ENCODE measurements around the gene TBX1. TPM values are rescaled to one million over a fixed set of nuclear protein-coding genes. Genes with fewer than 3 reads are reported as not detected.

Gene TBX1
- total RNA-seq, 1 experiment from 2014 or later, result 0.08 TPM

DNA sequence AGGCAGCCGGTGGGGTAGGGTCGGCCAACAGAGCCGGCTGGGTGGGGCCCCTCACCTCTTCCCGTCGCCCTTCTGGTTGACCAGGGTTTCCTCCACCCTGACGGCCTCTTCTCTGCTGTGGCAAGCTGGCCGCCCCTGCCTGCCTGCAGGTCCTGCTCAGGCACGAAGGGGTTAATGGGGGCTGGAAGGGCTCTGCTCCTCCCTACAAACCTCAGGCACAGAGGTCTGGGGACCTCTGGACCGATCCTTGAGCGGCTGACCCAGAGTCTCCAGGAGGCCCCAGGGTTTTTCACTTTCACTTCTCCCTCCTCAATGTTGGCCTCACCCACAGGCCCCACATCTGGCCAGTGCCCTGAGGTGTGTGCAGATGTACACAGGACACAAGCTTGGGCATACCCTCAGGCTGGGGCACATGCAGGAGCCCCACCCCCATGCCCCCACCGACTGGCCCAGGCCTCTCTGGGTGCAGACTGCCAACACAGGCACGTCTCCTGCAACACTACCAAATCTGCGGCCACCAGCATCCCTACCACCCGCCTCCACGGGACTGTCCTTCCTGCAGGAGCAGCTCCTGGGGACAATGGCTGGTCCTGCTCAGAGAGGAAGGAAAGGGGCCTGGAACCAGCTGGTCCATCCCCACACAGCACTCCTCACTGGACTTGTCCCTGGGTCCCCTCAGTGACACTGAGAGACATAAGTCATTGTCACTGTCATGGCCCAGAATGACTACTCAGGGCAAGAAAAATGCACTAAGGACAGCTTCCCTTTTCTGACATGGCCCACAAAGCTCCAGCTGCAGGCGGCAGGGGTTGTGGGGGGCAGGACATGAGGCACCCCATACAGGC is 3.2 kb upstream of the TBX1 start:
- DNase-seq (ENCODE audit: low read depth, low spot score), result no peak
- in situ Hi-C loops (cut with HindIII; ENCODE audit: low pct_unique_long_range_greater_than_20kb, low sequenced_read_pairs), result loop anchor here (10.0 kb wide), 1 partner anchor 77 kb away; no protein-coding TSS in a partner anchor

- no peak for DNase-seq (ENCODE audit: low read depth, low spot score)
- in situ Hi-C loops (cut with HindIII; ENCODE audit: low pct_unique_long_range_greater_than_20kb, low sequenced_read_pairs), result loop anchor here (10.0 kb wide), 1 partner anchor 77 kb away; no protein-coding TSS in a partner anchor
These were observed 2.3 kb upstream of the TBX1 start for GRCh38 chr22:19757985-19758895.

- in situ Hi-C loops (cut with HindIII; ENCODE audit: low pct_unique_long_range_greater_than_20kb, low sequenced_read_pairs), result loop anchor here (10.0 kb wide), 1 partner anchor 76 kb away; no protein-coding TSS in a partner anchor
- DNase-seq (ENCODE audit: low read depth, low spot score), result no peak
These were observed 1.6 kb upstream of the TBX1 start for GRCh38 chr22:19758896-19759426.

- DNase-seq (ENCODE audit: low read depth, low spot score), result no peak
- in situ Hi-C loops (cut with HindIII; ENCODE audit: low pct_unique_long_range_greater_than_20kb, low sequenced_read_pairs), result loop anchor here (10.0 kb wide), 1 partner anchor 75 kb away; no protein-coding TSS in a partner anchor
These were observed 1.0 kb upstream of the TBX1 start for GRCh38 chr22:19759427-19760057.

DNA sequence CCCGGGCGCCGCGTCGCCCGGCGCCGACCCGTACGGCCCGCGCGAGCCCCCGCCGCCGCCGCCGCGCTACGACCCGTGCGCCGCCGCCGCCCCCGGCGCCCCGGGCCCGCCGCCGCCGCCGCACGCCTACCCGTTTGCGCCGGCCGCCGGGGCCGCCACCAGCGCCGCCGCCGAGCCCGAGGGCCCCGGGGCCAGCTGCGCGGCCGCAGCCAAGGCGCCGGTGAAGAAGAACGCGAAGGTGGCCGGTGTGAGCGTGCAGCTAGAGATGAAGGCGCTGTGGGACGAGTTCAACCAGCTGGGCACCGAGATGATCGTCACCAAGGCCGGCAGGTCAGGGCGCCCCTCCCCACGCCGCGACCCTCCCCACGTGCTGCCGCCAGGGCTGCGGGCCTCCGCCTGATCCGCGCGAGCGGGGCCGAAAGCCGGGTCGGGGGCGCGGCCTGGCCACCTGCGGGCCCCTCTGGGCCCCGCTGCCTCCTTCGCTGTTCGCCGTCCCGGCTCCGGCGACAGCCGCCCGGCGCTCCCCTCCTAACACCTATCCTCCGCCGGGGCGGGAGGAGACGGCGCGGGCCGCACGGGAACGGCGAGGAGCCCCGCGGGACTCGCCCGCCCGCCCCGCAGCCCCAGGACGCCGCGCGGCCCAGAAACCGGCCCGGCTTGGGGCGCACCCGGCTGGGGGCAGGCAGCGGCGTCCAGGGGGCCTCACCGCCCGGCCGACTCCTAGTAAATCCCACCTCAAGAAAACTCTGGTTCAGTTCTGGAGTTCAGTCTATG is 560 bp downstream of the TBX1 start:
- no peak for DNase-seq (ENCODE audit: low read depth, low spot score)
- in situ Hi-C loops (cut with HindIII; ENCODE audit: low pct_unique_long_range_greater_than_20kb, low sequenced_read_pairs), result no loop called here

DNA sequence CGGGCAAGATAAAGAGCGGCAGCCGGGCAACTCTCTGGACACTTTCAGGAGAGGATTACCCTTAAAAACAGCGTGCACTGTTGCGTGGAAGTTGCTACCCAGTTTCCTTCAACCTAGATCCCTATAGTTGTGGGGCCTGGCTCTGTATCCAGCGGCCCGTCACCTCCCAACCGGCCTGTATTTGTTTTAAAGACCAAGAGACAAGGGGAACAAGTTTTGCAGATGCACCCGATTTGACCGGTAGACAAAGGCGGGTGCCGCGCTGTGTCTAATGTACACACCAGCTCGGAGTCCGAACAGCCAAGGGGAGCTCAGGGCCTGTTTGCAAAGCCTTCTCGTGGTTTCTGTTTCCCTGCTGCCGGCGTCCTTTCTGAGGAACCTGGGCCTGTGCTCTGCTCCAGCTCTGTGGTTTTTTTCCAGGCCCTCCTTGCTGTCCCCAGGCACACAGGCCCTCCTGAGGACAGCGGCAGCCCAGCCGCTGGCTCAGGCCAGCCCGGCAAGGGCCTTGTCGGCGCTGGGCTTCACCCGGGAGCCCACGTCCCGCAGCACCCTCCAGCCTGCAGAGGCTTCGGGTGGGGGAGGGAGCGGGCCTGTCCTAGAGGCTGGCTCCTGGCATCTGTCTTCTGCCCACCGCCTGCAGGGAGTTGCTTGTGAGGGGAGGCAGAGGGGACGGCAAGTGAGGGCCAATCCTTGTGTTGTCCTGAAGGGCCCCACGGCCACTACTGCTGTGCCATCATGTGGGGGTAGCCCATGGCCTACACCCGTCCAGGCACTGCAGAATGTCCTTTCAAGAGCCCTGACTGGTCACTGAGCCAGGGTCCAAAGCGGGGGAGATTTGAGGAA is 1.4 kb downstream of the TBX1 start:
- in situ Hi-C loops (cut with HindIII; ENCODE audit: low pct_unique_long_range_greater_than_20kb, low sequenced_read_pairs), result no loop called here
- DNase-seq (ENCODE audit: low read depth, low spot score), result no peak

DNA sequence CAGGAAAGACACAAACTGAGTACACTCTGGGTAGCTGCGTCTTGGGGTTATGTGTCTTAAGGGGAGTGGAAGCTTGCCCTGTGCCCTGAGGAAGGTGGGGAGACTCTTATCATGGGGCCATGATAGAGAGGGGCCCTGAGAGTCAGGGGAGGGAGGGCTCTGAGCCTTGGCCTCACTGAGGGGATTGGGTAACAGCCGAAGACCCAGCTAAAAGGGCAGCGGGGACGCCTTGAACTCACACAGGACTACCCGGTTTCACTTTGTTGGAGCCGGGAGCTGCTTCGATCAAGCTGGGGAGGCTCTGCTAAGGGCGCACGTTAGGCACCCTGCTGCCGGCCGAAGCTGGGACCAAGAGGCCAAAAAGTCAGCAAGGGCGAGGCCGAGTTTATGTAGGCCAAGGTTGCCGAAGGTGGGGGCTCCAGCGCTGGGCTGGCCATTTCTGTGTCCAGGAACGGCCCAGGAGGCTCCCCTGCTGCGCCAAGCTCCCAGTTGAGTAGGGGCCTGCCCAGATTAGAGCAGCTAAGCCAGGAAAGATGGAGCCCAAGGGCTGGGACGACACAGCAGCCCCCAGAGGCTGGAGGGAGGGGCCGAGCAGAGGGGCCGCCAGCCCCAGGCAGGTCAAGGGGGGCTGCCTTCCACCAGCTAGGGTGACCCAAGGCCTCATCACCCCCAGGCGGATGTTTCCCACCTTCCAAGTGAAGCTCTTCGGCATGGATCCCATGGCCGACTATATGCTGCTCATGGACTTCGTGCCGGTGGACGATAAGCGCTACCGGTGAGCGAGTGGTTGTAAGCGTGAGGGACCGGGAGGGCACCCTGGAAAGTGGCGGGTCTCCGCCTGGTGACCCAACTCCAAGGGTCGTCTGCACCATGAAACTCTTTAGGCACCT is 2.2 kb downstream of the TBX1 start:
- in situ Hi-C loops (cut with HindIII; ENCODE audit: low pct_unique_long_range_greater_than_20kb, low sequenced_read_pairs), result no loop called here
- no peak for DNase-seq (ENCODE audit: low read depth, low spot score)

GRCh38 chr22:19763458-19764298 is 3.1 kb downstream of the TBX1 start:
- in situ Hi-C loops (cut with HindIII; ENCODE audit: low pct_unique_long_range_greater_than_20kb, low sequenced_read_pairs), result no loop called here
- no peak for DNase-seq (ENCODE audit: low read depth, low spot score)

DNA sequence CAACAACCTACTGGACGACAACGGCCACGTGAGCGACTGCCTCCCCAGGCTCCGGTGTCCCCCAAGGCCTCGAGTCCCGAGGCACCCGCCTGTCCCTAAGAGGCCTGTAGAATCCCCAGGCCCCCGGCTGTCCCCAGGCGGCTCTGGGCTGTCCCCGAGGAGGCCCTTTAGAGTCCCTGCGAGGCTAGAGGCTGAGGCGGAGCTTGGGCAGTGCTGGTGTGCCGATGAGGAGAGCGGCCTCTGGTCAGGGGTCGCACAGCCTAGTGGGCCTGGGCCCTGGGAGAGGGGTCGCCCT is 3.7 kb downstream of the TBX1 start:
- in situ Hi-C loops (cut with HindIII; ENCODE audit: low pct_unique_long_range_greater_than_20kb, low sequenced_read_pairs), result no loop called here
- DNase-seq (ENCODE audit: low read depth, low spot score), result no peak

DNA sequence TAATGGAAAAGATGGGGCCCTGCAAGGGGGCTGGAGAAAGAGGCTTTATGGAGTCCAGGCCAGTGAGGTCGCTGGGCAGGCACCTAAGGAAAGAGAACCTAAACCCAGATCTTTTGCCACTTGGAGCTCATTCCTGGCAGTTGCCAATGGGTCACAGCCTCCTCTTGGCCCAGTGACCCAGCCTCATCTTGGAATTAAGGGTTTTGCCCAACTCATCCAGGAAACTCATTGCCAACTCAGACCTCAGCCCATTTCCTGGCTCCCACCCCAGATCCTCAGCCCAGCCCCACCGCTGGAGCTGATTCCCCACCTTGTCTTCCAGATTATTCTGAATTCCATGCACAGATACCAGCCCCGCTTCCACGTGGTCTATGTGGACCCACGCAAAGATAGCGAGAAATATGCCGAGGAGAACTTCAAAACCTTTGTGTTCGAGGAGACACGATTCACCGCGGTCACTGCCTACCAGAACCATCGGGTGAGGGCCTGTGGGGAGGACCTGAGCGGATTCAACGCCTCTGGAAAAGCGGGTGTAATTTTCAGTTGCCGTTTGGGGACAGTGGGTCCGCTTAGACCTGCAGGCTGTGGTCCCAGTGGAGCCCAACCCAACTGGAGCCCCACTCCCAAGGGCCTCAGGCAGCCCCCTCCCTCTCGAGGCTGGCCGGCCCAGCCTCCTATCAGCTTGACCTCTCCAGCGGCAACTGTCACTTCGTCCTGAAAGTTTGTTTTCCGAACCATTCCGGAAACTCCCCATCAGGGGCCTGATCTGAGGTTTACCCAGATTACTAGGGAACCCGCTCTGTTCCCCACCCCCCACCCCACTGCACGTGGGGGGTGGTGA is 4.3 kb downstream of the TBX1 start:
- no peak for DNase-seq (ENCODE audit: low read depth, low spot score)
- in situ Hi-C loops (cut with HindIII; ENCODE audit: low pct_unique_long_range_greater_than_20kb, low sequenced_read_pairs), result no loop called here

- DNase-seq (ENCODE audit: low read depth, low spot score), result no peak
- in situ Hi-C loops (cut with HindIII; ENCODE audit: low pct_unique_long_range_greater_than_20kb, low sequenced_read_pairs), result no loop called here
These were observed 5.1 kb downstream of the TBX1 start for GRCh38 chr22:19765477-19766239.

GRCh38 chr22:19766240-19766510 is 5.6 kb downstream of the TBX1 start:
- in situ Hi-C loops (cut with HindIII; ENCODE audit: low pct_unique_long_range_greater_than_20kb, low sequenced_read_pairs), result no loop called here
- no peak for DNase-seq (ENCODE audit: low read depth, low spot score)

DNA sequence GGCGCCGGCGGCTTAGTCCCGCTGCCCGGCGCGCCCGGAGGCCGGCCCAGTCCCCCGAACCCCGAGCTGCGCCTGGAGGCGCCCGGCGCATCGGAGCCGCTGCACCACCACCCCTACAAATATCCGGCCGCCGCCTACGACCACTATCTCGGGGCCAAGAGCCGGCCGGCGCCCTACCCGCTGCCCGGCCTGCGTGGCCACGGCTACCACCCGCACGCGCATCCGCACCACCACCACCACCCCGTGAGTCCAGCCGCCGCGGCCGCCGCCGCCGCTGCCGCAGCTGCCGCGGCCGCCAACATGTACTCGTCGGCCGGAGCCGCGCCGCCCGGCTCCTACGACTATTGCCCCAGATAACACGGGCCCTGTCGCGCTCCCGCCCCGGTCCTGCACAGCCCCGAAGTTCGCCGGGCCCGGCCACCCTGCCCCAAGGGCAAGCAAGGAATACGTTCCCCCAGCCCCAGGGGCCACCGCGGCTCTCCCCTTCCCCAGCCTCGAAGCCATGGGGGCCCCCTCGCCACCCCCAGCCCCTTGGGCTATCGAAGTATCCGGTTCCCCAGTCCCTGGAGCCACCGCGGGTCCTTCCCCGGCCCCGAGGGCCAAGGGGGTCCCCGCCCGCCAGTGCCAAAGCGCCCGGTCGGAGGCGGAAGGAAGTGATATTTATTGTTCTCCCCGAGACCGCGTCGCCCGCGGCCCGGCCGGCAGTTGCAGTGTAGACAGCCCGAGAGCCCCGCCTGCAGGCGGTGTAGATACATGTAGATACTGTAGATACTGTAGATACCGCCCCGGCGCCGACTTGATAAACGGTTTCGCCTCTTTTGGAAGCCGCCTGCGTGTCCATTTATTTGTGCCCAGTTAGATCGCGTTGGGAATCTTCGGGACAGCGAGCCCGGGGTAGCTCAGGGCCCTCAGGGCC is 6.2 kb downstream of the TBX1 start:
- no peak for DNase-seq (ENCODE audit: low read depth, low spot score)
- in situ Hi-C loops (cut with HindIII; ENCODE audit: low pct_unique_long_range_greater_than_20kb, low sequenced_read_pairs), result no loop called here
